Thyroid gland (tissue), 4 donors: ENCODE measurements around the gene CAMTA1.

ENCODE experiments used
- POLR2A ChIP-seq, 2 donors: fragments of 450-650 bp; IDR thresholded peaks; one replicate each; pipeline ENCODE4 v1.6.1; 2017; ENCODE audit warnings: antibody characterized with exemption in 2 of 2, mild to moderate bottlenecking in 2 of 2, moderate library complexity in 1 of 2
- TF ChIP-seq, protein P1 (sequence below), 6 experiments: fragments of 200-600 bp in 3 of 6; fragments of 450-650 bp in 3 of 6; sonication (generic) in 3 of 6; IDR thresholded peaks; one replicate each; pipeline ENCODE4 v1.5.1; 2016 to 2019; ENCODE audit warnings: antibody characterized with exemption in 6 of 6, mild to moderate bottlenecking in 2 of 6, inconsistent platforms in 1 of 6, moderate library complexity in 1 of 6

DNA sequence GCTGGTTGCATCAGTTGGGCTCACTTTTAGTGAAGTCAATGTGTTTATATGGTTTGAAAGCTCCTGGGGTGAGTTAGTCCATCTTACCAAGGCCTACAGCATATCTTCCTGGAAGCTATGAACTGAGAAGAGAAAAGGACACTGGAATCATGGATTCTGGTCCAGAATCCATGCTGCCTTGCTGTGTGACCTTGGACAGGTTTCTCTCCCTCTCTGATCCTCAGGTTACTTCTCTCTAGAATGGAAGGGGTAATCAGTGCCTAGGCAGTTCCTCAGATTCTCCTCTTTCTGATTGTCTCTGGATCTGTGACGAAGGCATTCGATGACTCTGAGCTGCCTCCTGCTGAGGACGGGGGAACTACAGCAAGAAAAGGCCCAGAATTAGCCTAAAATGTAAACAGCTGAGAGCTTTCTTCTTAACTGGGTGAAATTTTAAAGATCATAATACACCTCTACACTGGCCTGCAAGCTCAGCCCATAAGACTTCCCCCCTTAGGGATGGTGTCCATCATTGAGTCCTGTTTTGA is 560.9 kb downstream of the CAMTA1 start:
- TF ChIP-seq, protein P1, sequence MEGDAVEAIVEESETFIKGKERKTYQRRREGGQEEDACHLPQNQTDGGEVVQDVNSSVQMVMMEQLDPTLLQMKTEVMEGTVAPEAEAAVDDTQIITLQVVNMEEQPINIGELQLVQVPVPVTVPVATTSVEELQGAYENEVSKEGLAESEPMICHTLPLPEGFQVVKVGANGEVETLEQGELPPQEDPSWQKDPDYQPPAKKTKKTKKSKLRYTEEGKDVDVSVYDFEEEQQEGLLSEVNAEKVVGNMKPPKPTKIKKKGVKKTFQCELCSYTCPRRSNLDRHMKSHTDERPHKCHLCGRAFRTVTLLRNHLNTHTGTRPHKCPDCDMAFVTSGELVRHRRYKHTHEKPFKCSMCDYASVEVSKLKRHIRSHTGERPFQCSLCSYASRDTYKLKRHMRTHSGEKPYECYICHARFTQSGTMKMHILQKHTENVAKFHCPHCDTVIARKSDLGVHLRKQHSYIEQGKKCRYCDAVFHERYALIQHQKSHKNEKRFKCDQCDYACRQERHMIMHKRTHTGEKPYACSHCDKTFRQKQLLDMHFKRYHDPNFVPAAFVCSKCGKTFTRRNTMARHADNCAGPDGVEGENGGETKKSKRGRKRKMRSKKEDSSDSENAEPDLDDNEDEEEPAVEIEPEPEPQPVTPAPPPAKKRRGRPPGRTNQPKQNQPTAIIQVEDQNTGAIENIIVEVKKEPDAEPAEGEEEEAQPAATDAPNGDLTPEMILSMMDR (IDR thresholded peaks at IDR 0.05) = no peak
- no peak for TF ChIP-seq POLR2A (IDR thresholded peaks at IDR 0.05)
